HepG2 (cell line): ENCODE results near the gene TSC22D4. TPM values are rescaled to one million over a fixed set of nuclear protein-coding genes. Genes with fewer than 3 reads are reported as not detected.

ENCODE experiments used
- ATAC-seq: fragments of 200-7000 bp; cut with Tn5 transposase; 3 replicates; pipeline ENCODE4 v1.9.1; 2020; ENCODE audit warnings: mild to moderate bottlenecking, moderate library complexity
- BruUV-seq: library from RNA; stranded (reverse); fragments of 400-500 nt; replicated peaks from 2 replicates; lab custom pipeline; 2021; lab: Mats Ljungman, UMichigan
- CTCF ChIA-PET: fragments of 300-600 bp; formaldehyde crosslinking; extraction: SDS; loops from one replicate; lab custom pipeline; 2021; ENCODE audit warnings: low total read pairs, inconsistent platforms, low intra/inter-chr PET ratio; lab: Yijun Ruan, JAX
- POLR2A ChIA-PET: fragments of 350-600 bp; sonication (Branson Sonifier 250); formaldehyde crosslinking; loops from one replicate; lab custom pipeline; 2020; ENCODE audit warnings: antibody characterized with exemption, inconsistent platforms; lab: Yijun Ruan, JAX
- DNase-seq: peaks from one replicate; pipeline ENCODE4 v3.0.0-alpha.2; 2015; ENCODE audit warnings: low spot score
- FAIRE-seq: peaks from 3 replicates; lab custom pipeline; 2011; peaks lifted over from hg19 to GRCh38; lab: Jason Lieb, UNC
- H2AFZ ChIP-seq: one replicate; pipeline ENCODE4 v1.6.1; 2011; ENCODE audit warnings: low read length, inconsistent platforms
- H3K27ac ChIP-seq: fragments of 300-600 bp; 3 replicates; pipeline ENCODE4 v1.8.0; 2011; ENCODE audit warnings: mixed run types, mild to moderate bottlenecking, mixed read lengths, low read length, inconsistent platforms; ENCODE audit not compliant: insufficient read depth; ENCODE audit errors: extremely low read length
- H3K27me3 ChIP-seq, 2 experiments: fragments of 200-600 bp in 1 of 2; 2 replicates in 1 of 2; 3 replicates in 1 of 2; pipeline versions ENCODE4 v1.6.0 to v1.8.0; 2011; ENCODE audit warnings: low read length in 2 of 2, mild to moderate bottlenecking in 2 of 2, moderate library complexity in 2 of 2, inconsistent platforms in 1 of 2; ENCODE audit not compliant: insufficient read depth in 2 of 2, control insufficient read depth in 1 of 2
- H3K36me3 ChIP-seq, 2 experiments: fragments of 200-600 bp in 1 of 2; replicated peaks in 1 of 2; 2 replicates in 1 of 2; 3 replicates in 1 of 2; pipeline versions ENCODE4 v1.5.1 to v1.8.0; 2011; ENCODE audit warnings: low read length in 2 of 2, inconsistent platforms in 1 of 2; ENCODE audit not compliant: insufficient read depth in 2 of 2, control insufficient read depth in 1 of 2
- H3K4me1 ChIP-seq: 2 replicates; pipeline ENCODE4 v1.5.1; 2012; ENCODE audit warnings: low read length, inconsistent platforms; ENCODE audit not compliant: insufficient read depth
- H3K4me2 ChIP-seq: 2 replicates; pipeline ENCODE4 v1.6.0; 2011; ENCODE audit warnings: low read depth, low read length, inconsistent platforms
- H3K4me3 ChIP-seq, 3 experiments: fragments of 200-600 bp in 1 of 3; sonication (generic), shearing (Covaris generic) in 1 of 3; replicated peaks in 1 of 3; 2 replicates each; pipeline ENCODE4 v1.5.1; 2011 to 2016; ENCODE audit warnings: low read length in 3 of 3, inconsistent platforms in 2 of 3, low read depth in 2 of 3, mild to moderate bottlenecking in 2 of 3, control low read depth in 1 of 3, mixed read lengths in 1 of 3; ENCODE audit not compliant: insufficient read depth in 1 of 3
- H3K79me2 ChIP-seq: one replicate; pipeline ENCODE4 v1.6.1; 2011; ENCODE audit warnings: low read length, inconsistent platforms; ENCODE audit not compliant: insufficient read depth
- H3K9ac ChIP-seq: 2 replicates; pipeline ENCODE4 v1.6.0; 2011; ENCODE audit warnings: mild to moderate bottlenecking, low read depth, low read length, inconsistent platforms; ENCODE audit not compliant: insufficient read depth
- H3K9me3 ChIP-seq: 2 replicates; pipeline ENCODE4 v1.5.1; 2012; ENCODE audit warnings: mild to moderate bottlenecking, low read length
- H4K20me1 ChIP-seq: 2 replicates; pipeline ENCODE4 v1.6.0; 2011; ENCODE audit warnings: inconsistent platforms, mild to moderate bottlenecking, low read length, moderate library complexity; ENCODE audit not compliant: insufficient read depth
- NFE2L2 ChIP-seq: fragments of 150-350 bp; IDR thresholded peaks from 2 replicates; pipeline ENCODE4 v1.6.1; 2014; ENCODE audit warnings: low read length
- SRY ChIP-seq: sonication (generic); formaldehyde crosslinking; IDR thresholded peaks from 2 replicates; pipeline ENCODE4 v1.8.0; 2022; ENCODE audit warnings: mild to moderate bottlenecking, missing genetic modification reagents
- WGBS: methylation state at CpG from one replicate; pipeline ENCODE4 v1.1.6; 2017; ENCODE audit warnings: low lambda C conversion rate; 5-methylcytosine and 5-hydroxymethylcytosine counted together
- in situ Hi-C: cut with HindIII; loops from 2 replicates; pipeline ENCODE4 v1.10.0; 2017; ENCODE audit warnings: low pct_unique_long_range_greater_than_20kb; ENCODE audit not compliant: extremely low pct_ligation_motif_present
- intact Hi-C: fragments of 100-400 bp; cut with micrococcal nuclease; formaldehyde crosslinking; loops from one replicate; pipeline ENCODE4 v1.10.0; 2022; ENCODE audit not compliant: unreplicated experiment
- polyA plus RNA-seq, 8 experiments: library from polyadenylated mRNA; depleted of rRNA in 3 of 8; stranded (reverse) in 7 of 8; unstranded in 1 of 8; fragments of >200 nt; fragmentation: Illumina TruSeq in 4 of 8; extraction: Trizol in 4 of 8; gene quantifications; 2 replicates each; pipeline versions ENCODE4 v1.2.1 to v1.2.3, GENCODE V29; 2011 to 2016; ENCODE audit warnings: low read depth in 4 of 8, missing spikeins in 1 of 8, mixed read lengths in 1 of 8; ENCODE audit not compliant: insufficient read depth in 1 of 8
- total RNA-seq, 5 experiments: library from RNA; depleted of rRNA; stranded (reverse); fragments of >200 nt; fragmentation: Illumina TruSeq; extraction: Trizol; gene quantifications; 2 replicates each; pipeline ENCODE4 v1.2.3, GENCODE V29; 2016; ENCODE audit warnings: low read depth in 1 of 5
- TF ChIP-seq, protein P1 (sequence below): sonication (generic); formaldehyde crosslinking; IDR thresholded peaks from 2 replicates; pipeline ENCODE4 v1.5.0; 2020; ENCODE audit warnings: mild to moderate bottlenecking, missing genetic modification reagents
- TF ChIP-seq, protein P2 (sequence below): sonication (generic); formaldehyde crosslinking; IDR thresholded peaks from 2 replicates; pipeline ENCODE4 v1.4.0; 2020; ENCODE audit warnings: missing genetic modification reagents, borderline replicate concordance

The TSC22D4 gene
- total and polyA plus RNA-seq, 2 of the 13 experiments (the other 11 are each of a cell fraction or from before 2014, with no cell fraction given): 7.7 to 8.7 TPM

DNA sequence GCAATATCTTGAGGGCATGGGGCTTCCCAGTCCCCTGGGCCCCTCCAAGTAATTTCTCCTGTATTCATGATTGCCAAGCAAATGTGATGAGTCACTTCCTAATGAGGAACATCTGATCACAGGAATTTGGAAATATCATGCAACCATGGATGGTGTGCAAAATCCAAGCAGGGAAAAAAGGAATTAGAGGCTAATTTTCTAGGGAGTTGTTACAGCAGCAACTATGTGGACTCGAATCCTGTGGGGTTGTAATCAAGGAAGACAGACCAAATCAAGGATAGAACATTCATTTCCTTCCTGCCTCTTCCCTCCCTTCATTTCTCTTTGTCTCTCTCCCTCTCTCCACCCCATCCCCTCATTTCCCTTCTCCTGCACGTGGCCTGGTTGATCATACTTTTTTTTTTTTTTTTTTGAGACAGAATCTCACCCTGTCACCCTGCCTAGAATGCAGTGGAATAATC lies 36.1 kb upstream of the TSC22D4 start:
- no peaks in the 10 kb centered on the region for H3K36me3 ChIP-seq
- ATAC-seq: no peak
- BruUV-seq: no TSS peak

DNA sequence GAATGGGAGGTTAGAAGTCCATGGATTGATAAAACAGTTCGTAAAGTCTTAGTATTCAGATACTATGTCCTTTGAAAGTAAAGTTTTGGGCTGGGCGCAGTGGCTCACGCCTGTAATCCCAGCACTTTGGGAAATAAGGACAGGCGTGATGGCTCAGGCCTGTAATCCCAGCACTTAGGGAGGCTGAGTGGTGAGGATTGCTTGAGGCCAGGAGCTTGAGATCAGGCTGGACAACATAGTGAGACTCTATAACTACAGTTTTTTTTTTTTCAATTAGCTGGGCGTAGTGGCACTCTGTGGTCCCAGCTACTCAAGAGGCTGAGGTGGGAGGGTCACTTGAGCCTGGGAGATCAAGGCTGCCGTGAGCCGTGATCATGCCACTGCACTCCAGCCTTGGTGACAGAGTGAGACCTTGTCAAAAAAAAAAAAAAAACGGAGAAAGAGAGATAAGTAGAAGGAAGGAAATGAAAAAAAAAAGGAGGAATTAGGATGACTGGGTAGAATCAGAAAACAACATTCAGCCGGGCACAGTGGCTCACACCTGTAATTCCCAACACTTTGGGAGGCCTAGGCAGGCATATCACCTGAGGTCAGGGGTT lies 34.3 kb upstream of the TSC22D4 start:
- Histone ChIP-seq H2AFZ (no peak overlapping the region), H3K27ac (no peak overlapping the region), H3K36me3 (no peaks in the 10 kb centered on the region), H3K4me1 (peaks cover 38% of the 10 kb centered on the region), H3K79me2 (no peaks in the 10 kb centered on the region), H4K20me1 (no peaks in the 10 kb centered on the region), H3K27me3 (no peaks in the 10 kb centered on the region), H3K9me3 (no peaks in the 10 kb centered on the region), H3K4me2 (no peak overlapping the region), H3K9ac (no peak overlapping the region), H3K4me3 (no peak overlapping the region)
- TF ChIP-seq, protein P1, sequence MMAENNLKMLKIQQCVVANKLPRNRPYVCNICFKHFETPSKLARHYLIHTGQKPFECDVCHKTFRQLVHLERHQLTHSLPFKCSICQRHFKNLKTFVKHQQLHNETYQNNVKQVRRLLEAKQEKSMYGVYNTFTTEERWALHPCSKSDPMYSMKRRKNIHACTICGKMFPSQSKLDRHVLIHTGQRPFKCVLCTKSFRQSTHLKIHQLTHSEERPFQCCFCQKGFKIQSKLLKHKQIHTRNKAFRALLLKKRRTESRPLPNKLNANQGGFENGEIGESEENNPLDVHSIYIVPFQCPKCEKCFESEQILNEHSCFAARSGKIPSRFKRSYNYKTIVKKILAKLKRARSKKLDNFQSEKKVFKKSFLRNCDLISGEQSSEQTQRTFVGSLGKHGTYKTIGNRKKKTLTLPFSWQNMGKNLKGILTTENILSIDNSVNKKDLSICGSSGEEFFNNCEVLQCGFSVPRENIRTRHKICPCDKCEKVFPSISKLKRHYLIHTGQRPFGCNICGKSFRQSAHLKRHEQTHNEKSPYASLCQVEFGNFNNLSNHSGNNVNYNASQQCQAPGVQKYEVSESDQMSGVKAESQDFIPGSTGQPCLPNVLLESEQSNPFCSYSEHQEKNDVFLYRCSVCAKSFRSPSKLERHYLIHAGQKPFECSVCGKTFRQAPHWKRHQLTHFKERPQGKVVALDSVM: peak; percentile 40; the same call in 1 of the 2 replicates
- TF ChIP-seq, protein P2, sequence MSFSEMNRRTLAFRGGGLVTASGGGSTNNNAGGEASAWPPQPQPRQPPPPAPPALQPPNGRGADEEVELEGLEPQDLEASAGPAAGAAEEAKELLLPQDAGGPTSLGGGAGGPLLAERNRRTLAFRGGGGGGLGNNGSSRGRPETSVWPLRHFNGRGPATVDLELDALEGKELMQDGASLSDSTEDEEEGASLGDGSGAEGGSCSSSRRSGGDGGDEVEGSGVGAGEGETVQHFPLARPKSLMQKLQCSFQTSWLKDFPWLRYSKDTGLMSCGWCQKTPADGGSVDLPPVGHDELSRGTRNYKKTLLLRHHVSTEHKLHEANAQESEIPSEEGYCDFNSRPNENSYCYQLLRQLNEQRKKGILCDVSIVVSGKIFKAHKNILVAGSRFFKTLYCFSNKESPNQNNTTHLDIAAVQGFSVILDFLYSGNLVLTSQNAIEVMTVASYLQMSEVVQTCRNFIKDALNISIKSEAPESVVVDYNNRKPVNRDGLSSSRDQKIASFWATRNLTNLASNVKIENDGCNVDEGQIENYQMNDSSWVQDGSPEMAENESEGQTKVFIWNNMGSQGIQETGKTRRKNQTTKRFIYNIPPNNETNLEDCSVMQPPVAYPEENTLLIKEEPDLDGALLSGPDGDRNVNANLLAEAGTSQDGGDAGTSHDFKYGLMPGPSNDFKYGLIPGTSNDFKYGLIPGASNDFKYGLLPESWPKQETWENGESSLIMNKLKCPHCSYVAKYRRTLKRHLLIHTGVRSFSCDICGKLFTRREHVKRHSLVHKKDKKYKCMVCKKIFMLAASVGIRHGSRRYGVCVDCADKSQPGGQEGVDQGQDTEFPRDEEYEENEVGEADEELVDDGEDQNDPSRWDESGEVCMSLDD (CRISPR knock-in tag): no peak
- FAIRE-seq (no peak), DNase-seq (no peak), ATAC-seq (no peak)
- CTCF ChIA-PET: no interaction called here
- POLR2A ChIA-PET: no interaction called here
- intact Hi-C loops: no loop called here
- no TSS peak for BruUV-seq
- in situ Hi-C loops: no loop called here
- 49% methylated on average over 9 of the region's 9 CpGs for WGBS

More for the DNA sequence above, 36.1 kb upstream of the TSC22D4 start:
- Histone ChIP-seq H3K4me3 (no peak overlapping the region), H3K27me3 (no peaks in the 10 kb centered on the region), H3K9me3 (no peaks in the 10 kb centered on the region), H4K20me1 (no peaks in the 10 kb centered on the region), H3K79me2 (no peaks in the 10 kb centered on the region), H3K4me1 (peaks cover 29% of the 10 kb centered on the region), H2AFZ (no peak overlapping the region), H3K9ac (no peak overlapping the region), H3K27ac (no peak overlapping the region), H3K4me2 (no peak overlapping the region)
- FAIRE-seq (no peak), DNase-seq (no peak)
- in situ Hi-C loops (no loop called here), intact Hi-C loops (no loop called here)
- TF ChIP-seq NFE2L2 (peak; percentile 66; the same call in 1 of the 2 replicates), SRY (CRISPR knock-in tag) (no peak)
- POLR2A ChIA-PET: no interaction called here
- 11% methylated on average over 2 of the region's 2 CpGs for WGBS
- CTCF ChIA-PET: no interaction called here
